ENCODE measurements around the gene MINDY1. TPM values are rescaled to one million over a fixed set of nuclear protein-coding genes. Genes with fewer than 3 reads are reported as not detected.

Gene MINDY1
- total and polyA plus RNA-seq, 2 experiments from 2014 or later = 5.8 to 18.5 TPM

GRCh38 chr1:150999051-150999674, 7.5 kb downstream of the MINDY1 start:
- Histone ChIP-seq H3K4me2 (no peak overlapping the region), H3K4me3 (no peak overlapping the region), H3K27ac (no peak overlapping the region), H3K9me2 (replicated peaks; ENCODE audit: insufficient read depth) (no peaks in the 10 kb centered on the region), H2AFZ (no peak overlapping the region), H3K79me2 (peaks cover 18% of the 10 kb centered on the region), H3K36me3 (replicated peaks; ENCODE audit: insufficient read depth, low read depth) (no peaks in the 10 kb centered on the region), H3K9me3 (ENCODE audit: low read depth) (no peaks in the 10 kb centered on the region), H4K20me1 (ENCODE audit: insufficient read depth, poor library complexity, severe bottlenecking) (no peaks in the 10 kb centered on the region), H3K27me3 (no peaks in the 10 kb centered on the region), H3K4me1 (ENCODE audit: insufficient read depth) (peaks cover 18% of the 10 kb centered on the region)
- WGBS (ENCODE audit: low lambda C conversion rate, missing lambda C conversion rate) = 92% methylated on average over 17 of the region's 17 CpGs
- TF ChIP-seq EZH2 (IDR thresholded peaks at IDR 0.05; ENCODE audit: borderline replicate concordance) (no peak), CTCF (IDR thresholded peaks at IDR 0.05; ENCODE audit: poor library complexity) (no peak), EZH2phosphoT487 (IDR thresholded peaks at IDR 0.05; ENCODE audit: low read depth, severe bottlenecking, unreplicated experiment) (no peak)
- DNase-seq (ENCODE audit: low spot score) = no peak

GRCh38 chr1:150997949-150998348, 8.8 kb downstream of the MINDY1 start:
- peaks cover 6% of the 10 kb centered on the region for H3K4me1 ChIP-seq (ENCODE audit: insufficient read depth)

GRCh38 chr1:150997126-150997872, 9.4 kb downstream of the MINDY1 start:
- Histone ChIP-seq H4K20me1 (ENCODE audit: insufficient read depth, poor library complexity, severe bottlenecking) (no peaks in the 10 kb centered on the region), H3K4me2 (no peak overlapping the region), H3K9me3 (ENCODE audit: low read depth) (no peaks in the 10 kb centered on the region), H2AFZ (no peak overlapping the region), H3K27me3 (no peaks in the 10 kb centered on the region), H3K4me1 (ENCODE audit: insufficient read depth) (no peaks in the 10 kb centered on the region), H3K36me3 (replicated peaks; ENCODE audit: insufficient read depth, low read depth) (no peaks in the 10 kb centered on the region), H3K27ac (no peak overlapping the region), H3K9me2 (replicated peaks; ENCODE audit: insufficient read depth) (no peaks in the 10 kb centered on the region), H3K4me3 (no peak overlapping the region), H3K79me2 (peaks cover 2% of the 10 kb centered on the region)
- no peak for DNase-seq (ENCODE audit: low spot score)
- TF ChIP-seq CTCF (IDR thresholded peaks at IDR 0.05; ENCODE audit: poor library complexity) = no peak
- WGBS (ENCODE audit: low lambda C conversion rate, missing lambda C conversion rate) = 96% methylated on average over 20 of the region's 20 CpGs

More at GRCh38 chr1:150997949-150998348, 8.8 kb downstream of the MINDY1 start:
- H3K36me3 ChIP-seq (replicated peaks; ENCODE audit: insufficient read depth, low read depth) = no peaks in the 10 kb centered on the region
- no peak overlapping the region for H3K4me2 ChIP-seq
- DNase-seq (ENCODE audit: low spot score) = no peak
- TF ChIP-seq EZH2phosphoT487 (IDR thresholded peaks at IDR 0.05; ENCODE audit: low read depth, severe bottlenecking, unreplicated experiment) (no peak), CTCF (IDR thresholded peaks at IDR 0.05; ENCODE audit: poor library complexity) (no peak), EZH2 (IDR thresholded peaks at IDR 0.05; ENCODE audit: borderline replicate concordance) (no peak)
- 63% methylated on average over 5 of the region's 5 CpGs for WGBS (ENCODE audit: low lambda C conversion rate, missing lambda C conversion rate)
- no peak overlapping the region for H3K27ac ChIP-seq
- peaks cover 5% of the 10 kb centered on the region for H3K79me2 ChIP-seq
- no peaks in the 10 kb centered on the region for H4K20me1 ChIP-seq (ENCODE audit: insufficient read depth, poor library complexity, severe bottlenecking)
- no peaks in the 10 kb centered on the region for H3K9me2 ChIP-seq (replicated peaks; ENCODE audit: insufficient read depth)
- H2AFZ ChIP-seq = no peak overlapping the region
- H3K9me3 ChIP-seq (ENCODE audit: low read depth) = no peaks in the 10 kb centered on the region
- H3K4me3 ChIP-seq = no peak overlapping the region
- no peaks in the 10 kb centered on the region for H3K27me3 ChIP-seq
